Measurements from ENCODE around the gene RAD52. TPM values are rescaled to one million over a fixed set of nuclear protein-coding genes. Genes with fewer than 3 reads are reported as not detected.
"Not testable (repeated sequence)": the region's sequence is repeated elsewhere in the genome, so short reads cannot be mapped to it uniquely, and the experiment has no call there.

The RAD52 gene
- total RNA-seq, 1 donor from 2014 or later = 23.6 TPM

GRCh38 chr12:967641-968040, 18.1 kb upstream of the RAD52 start:
- no peak for DNase-seq (ENCODE audit: low spot score)

GRCh38 chr12:966724-967123, 17.2 kb upstream of the RAD52 start:
- no peak for DNase-seq (ENCODE audit: low spot score)

- no peak for DNase-seq (ENCODE audit: low spot score)
Observed at GRCh38 chr12:958588-959123, 9.2 kb upstream of the RAD52 start.

- no peak for DNase-seq (ENCODE audit: low spot score)
Observed at GRCh38 chr12:955939-956338, 6.4 kb upstream of the RAD52 start.

GRCh38 chr12:954741-955140, 5.2 kb upstream of the RAD52 start:
- DNase-seq (ENCODE audit: low spot score) = no peak

- DNase-seq (ENCODE audit: low spot score) = no peak
Observed at GRCh38 chr12:953776-954175, 4.3 kb upstream of the RAD52 start.

- DNase-seq (ENCODE audit: low spot score) = no peak
Observed at GRCh38 chr12:951176-951575, 1.7 kb upstream of the RAD52 start.

- no peak for DNase-seq (ENCODE audit: low spot score)
Observed at GRCh38 chr12:948238-948637, 1.3 kb downstream of the RAD52 start.

- no peak for DNase-seq (ENCODE audit: low spot score)
Observed at GRCh38 chr12:946631-947030, 2.9 kb downstream of the RAD52 start.

- DNase-seq (ENCODE audit: low spot score) = no peak
Observed at GRCh38 chr12:946212-946611, 3.3 kb downstream of the RAD52 start.

- DNase-seq (ENCODE audit: low spot score) = no peak
Observed at GRCh38 chr12:944211-944610, 5.3 kb downstream of the RAD52 start.

GRCh38 chr12:943051-943450, 6.4 kb downstream of the RAD52 start:
- DNase-seq (ENCODE audit: low spot score) = no peak

- no peak for DNase-seq (ENCODE audit: low spot score)
Observed at GRCh38 chr12:938810-939209, 10.7 kb downstream of the RAD52 start.

GRCh38 chr12:936377-937345, 12.8 kb downstream of the RAD52 start:
- DNase-seq (ENCODE audit: low spot score) = no peak

GRCh38 chr12:935891-936290, 13.6 kb downstream of the RAD52 start:
- DNase-seq (ENCODE audit: low spot score) = not testable (repeated sequence)

GRCh38 chr12:931591-931990, 17.9 kb downstream of the RAD52 start:
- DNase-seq (ENCODE audit: low spot score) = no peak

- DNase-seq (ENCODE audit: low spot score) = no peak
Observed at GRCh38 chr12:931060-931459, 18.4 kb downstream of the RAD52 start.

GRCh38 chr12:926641-927040, 22.9 kb downstream of the RAD52 start:
- DNase-seq (ENCODE audit: low spot score) = no peak

- no peak for DNase-seq (ENCODE audit: low spot score)
Observed at GRCh38 chr12:922285-922684, 27.2 kb downstream of the RAD52 start.

GRCh38 chr12:920676-921075, 28.8 kb downstream of the RAD52 start:
- DNase-seq (ENCODE audit: low spot score) = no peak

- no peak for DNase-seq (ENCODE audit: low spot score)
Observed at GRCh38 chr12:916712-917445, 32.6 kb downstream of the RAD52 start.

- DNase-seq (ENCODE audit: low spot score) = no peak
Observed at GRCh38 chr12:916240-916639, 33.3 kb downstream of the RAD52 start.

- no peak for DNase-seq (ENCODE audit: low spot score)
Observed at GRCh38 chr12:915090-915489, 34.4 kb downstream of the RAD52 start.

Data from mucosa of gallbladder (tissue), 1 donor.